LoVo (cell line): Measurements from ENCODE around the gene ASB6.

ENCODE experiments used
- DNase-seq: peaks from one replicate; pipeline ENCODE4 v3.0.0-alpha.2; 2016; ENCODE audit warnings: low spot score

The ASB6 gene, protein sequence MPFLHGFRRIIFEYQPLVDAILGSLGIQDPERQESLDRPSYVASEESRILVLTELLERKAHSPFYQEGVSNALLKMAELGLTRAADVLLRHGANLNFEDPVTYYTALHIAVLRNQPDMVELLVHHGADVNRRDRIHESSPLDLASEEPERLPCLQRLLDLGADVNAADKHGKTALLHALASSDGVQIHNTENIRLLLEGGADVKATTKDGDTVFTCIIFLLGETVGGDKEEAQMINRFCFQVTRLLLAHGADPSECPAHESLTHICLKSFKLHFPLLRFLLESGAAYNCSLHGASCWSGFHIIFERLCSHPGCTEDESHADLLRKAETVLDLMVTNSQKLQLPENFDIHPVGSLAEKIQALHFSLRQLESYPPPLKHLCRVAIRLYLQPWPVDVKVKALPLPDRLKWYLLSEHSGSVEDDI

DNA sequence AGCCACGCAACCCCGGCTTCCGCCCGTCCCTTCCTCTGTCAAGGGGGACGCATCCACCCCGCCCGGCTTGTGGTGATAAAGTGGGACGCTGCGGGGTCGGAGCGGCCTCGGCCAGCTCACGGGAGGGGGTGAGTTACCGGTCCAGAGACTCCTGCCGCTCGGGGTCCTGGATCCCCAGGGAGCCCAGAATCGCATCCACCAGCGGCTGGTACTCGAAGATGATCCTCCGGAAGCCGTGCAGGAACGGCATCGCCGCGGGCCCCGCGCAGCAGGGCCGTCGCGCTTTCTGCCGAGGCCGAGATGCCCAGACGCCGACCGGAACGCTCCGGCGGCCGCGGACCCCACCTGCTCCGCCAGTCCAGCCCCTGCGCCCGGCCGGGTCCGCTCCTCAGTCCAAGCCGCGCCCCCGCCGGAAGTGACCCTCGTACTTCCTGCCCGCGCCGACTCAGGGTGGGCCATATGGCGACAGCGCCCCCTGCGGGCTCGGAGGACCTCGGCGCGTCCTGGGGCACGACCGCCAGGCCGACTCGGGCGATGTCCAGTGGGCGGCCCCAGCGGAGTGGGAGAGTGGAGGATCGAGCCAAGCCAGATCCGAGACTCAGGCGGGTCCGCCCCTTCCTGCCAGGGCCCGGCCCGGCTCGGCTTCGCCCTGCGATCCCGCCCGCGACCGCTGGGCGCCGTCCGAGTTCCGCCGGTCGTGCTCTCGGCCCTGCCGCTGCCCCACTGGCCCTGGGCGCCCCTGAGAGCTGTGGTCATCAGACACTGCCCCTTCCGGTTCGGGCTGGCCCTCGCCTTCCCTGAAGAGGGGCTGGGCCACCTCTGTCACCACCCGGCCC lies at the start of gene ASB6:
Gene ASB6, minus strand, starts transcription at position 402 of the 836 bp plus-strand sequence. Its CDS starts 152 bp downstream, at position 250.
- DNase-seq: peak; percentile 92

DNA sequence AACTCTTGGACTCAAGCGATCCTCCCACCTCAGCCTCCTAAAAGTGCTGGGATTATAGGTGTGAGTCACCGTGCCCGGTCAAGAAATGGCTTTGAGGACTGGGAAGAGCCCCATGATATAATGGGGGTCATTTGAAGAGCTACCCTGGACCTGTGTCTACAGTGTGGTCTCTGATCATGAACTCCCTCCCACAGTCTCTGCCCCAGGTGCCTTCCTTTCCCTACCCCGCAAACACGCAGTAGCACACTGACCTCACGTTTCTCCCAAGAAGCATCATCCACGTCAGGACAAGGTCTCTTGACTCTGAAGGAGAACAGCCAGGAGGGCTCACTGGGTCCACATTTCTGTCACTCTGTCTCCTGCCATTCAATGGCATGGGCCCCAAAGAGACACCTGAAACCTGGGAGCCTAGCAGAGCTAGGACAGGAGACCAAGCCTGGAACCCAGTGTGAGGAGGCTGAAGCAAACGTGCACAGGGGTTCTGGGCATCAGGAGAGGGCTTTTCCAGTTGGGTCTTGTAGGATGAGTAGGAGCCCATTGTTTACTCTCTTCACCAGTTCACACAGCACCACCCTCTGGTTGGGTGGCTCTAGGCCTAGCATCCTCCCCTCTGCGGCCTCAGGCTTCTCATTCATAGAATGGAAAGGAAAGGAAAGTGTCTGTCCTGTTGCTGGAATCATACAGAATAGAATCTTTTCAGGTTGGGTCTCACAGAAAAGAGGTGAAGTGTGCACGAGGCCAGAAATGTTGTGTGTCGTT lies 46.5 kb upstream of the ASB6 start:
- DNase-seq: no peak

DNA sequence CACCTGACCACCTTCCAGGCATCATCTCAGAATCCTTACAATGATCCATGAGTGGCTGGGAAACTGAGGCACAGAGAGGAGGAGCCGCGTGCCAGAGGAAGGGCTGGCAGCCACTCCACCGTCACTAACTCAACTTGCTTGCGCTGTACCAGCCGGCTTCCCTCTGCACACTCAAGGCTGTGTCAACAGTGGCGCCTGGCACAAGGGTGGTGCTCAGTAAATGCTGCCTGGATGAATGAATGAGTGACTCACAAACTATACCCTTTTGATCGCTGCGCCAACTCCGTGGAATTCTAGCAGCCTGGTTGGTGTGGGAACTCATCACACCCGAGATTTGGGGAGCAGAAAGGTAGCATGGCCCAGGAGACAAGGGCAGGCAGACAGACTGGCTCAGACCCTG lies 45.4 kb upstream of the ASB6 start:
- no peak for DNase-seq

DNA sequence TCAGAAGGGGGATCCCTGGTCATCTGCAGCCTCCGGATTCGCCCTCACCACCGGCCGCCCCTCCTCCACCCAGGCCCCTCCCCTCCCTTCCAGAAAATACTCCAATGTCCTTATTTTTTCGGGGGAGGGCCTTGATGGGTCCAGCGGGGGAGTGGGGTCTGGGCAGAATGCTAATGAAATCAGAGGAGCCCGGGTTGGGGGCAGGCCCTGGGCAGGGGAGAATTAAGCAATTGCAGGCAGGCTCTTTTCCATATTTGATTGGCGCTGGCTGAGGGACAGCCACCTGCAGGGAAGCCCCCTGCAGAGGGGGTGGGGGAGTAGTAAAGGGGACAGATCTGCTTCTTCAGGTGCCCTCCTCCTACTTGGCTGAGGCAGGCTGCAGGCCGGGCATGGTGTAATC lies 44.8 kb upstream of the ASB6 start:
- no peak for DNase-seq

DNA sequence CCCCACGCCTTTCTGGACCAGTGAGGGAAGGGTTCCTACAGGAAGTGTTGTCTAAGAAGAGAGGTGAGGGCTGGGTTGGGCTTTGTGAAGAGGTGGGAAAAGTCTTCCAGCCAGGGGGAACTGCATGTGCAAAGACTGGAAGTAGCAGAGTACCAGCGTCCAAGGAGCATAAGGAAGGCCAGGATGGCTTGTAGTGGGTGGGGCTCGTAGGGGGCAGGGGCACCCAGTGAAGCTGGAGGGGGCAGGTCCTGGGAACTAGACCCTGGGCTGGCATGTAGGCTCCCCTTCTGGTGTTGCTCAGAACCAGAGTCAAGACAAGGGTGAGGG lies 43.9 kb upstream of the ASB6 start:
- DNase-seq: no peak

DNA sequence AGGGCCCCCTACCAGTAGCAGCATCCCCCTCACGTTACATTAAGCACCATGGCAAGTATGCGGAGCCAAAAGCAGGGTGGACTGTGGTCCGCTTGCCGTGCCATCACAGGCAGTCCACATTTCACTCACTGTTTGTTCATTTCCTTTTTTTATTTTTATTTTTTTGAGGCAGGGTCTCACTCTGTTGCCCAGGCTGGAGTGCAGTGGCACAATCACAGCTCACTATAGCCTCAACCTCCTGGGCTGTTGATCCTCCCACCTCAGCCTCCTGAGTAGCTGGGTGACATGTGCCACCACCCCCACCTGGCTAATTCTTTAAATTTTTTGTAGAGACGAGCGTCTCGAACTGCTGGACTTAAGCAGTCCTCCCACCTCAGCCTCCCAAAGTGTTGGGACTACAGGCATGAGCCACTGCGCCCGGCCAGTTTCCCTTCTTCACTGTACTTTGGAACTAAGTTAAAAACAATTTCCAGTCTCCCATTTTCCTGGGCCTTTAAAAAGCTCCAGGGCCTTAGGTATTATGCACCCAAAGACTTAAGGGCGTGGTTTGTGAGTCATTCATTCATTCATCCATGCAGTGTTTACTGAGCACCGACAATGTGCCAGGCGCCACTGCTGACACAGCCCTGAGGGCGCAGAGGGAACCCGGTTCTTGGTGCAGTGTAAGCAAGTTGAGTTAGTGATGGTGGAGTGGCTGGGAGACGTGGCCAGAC lies 43.4 kb upstream of the ASB6 start:
- DNase-seq: peak; percentile 70

DNA sequence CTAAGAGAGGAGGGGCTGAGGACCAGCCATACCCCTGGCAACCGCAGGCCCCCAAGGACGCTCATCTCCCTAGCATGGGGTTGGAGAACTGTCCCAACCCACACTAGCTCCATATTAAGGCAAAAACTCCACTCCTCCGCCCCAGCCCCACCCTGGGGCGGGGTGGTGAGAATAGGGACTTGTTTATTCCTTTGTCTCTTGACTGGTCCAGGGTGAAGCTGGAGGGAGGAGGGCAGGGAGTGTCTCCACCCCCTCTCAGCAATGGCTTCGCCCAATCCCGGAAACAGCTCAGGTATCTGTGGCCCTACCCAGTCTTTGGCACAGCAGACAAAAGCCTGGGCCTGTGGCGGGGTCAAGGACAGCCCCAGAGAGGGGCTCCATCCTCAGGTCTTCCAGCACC lies 40.4 kb upstream of the ASB6 start:
- no peak for DNase-seq

DNA sequence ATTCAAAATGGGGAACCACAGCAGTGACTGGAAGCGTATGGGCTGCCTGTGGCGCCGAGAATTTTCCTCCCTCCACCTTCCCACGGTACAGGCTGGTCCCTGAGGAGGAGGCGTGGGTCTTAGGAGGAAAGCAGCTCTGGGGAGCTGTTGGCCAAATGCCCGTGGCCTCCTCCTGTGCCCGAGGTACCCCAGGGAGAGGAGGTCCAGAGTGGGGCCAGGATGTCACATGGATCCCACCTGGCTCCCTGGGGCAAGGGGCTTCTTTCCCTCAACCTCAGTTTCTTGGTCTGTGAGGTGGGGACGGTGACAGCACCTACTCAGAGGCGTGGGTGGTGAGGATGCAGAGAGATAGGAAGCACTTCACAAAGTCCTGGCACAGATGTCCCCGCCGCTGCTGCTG lies 40.0 kb upstream of the ASB6 start:
- no peak for DNase-seq

DNA sequence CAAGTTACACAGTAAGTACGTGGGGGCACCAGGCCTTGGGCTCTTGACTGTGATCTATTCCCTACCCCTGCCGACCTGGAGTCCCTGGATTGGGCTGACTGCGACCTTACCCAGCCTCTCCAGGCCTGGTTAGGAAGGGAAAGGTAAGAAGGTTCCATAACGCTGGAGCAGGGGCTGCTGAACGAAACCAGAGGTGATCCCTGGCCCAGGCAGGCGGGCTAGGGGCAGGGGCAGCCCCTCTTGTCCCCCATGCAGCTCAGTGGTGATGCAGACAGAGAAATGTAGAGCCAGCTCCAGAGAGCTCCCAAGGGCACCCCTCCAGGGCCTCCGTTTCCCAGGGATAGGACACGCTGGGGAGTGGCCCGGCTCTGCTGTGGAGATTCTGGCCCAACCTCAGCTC lies 37.6 kb upstream of the ASB6 start:
- no peak for DNase-seq

DNA sequence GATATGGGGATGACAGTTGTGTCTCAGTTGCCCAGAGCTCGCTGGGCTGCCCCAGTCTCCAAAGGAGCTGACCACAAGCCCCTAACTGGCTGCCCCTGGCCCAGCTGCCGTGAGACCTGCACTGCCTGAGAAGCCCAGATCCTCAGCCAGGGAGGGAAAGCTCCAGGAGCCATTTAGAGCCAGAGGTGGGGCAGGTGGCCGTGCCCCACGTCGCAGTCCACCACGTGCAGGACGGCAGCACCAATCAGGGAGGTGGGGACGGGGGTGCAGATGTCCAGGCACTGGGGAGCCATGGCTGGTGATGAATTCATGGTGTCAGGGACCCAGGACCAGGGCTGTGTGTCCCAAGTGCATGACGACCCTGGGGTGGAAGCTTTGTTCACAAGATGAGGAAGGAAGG lies 36.9 kb upstream of the ASB6 start:
- no peak for DNase-seq

DNA sequence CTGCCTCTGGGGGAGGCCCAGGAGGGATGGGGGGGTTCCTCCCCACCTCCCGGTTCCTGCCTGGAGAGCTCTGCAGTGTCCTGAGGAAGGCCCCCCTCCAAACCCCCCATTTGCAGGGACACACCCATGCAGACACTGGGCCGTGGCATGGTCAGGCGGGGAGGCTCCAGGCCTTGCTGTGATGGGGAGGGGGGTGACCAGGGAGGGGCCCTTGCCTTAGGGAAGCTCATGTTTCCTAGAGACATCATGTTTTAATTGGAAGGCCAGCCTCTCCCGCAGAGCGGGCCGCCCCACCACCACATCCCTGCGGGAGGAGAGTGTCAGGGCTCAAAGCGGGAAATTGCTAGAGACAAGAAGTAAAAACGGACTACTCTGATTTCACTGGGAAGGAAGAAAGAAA lies 35.5 kb upstream of the ASB6 start:
- DNase-seq: no peak

DNA sequence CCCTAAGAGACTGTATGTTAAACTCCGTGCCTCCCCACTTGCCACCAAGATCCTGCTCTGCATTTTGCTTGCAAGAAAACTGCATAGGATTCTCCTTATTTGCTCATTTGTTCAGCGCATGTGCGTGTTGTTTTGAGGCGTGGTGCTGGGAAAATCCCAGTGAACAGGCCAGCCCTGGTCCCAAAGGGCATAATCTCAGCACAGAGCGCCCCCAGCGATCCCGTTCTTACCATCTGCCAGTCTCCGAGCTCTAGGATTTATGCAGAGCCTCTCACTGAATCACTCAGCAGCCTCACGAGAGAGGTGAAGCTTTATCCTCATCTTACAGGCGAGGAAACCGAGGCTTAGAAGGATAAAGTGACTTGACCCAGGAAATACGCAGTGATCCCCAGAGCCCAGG lies 35.0 kb upstream of the ASB6 start:
- DNase-seq: no peak

DNA sequence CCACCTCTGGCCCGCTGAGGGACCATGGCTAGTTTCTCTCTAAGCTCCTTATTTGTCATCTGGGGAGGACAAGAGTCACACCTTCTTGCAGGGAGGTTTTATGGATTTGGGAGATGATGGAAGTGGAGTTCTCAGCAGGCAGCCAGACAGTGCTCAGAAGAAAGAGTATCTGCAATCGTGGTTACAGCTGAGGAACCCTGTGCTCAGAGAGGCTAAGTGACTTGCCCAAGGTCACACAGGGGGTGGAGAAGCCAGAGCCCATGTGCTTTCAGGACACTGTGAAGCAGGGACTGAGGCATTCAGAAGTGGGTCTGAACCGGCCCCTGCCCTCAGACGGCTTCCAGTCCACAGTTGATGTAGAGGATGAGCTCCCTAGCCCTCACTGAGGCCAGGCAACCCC lies 34.3 kb upstream of the ASB6 start:
- no peak for DNase-seq

DNA sequence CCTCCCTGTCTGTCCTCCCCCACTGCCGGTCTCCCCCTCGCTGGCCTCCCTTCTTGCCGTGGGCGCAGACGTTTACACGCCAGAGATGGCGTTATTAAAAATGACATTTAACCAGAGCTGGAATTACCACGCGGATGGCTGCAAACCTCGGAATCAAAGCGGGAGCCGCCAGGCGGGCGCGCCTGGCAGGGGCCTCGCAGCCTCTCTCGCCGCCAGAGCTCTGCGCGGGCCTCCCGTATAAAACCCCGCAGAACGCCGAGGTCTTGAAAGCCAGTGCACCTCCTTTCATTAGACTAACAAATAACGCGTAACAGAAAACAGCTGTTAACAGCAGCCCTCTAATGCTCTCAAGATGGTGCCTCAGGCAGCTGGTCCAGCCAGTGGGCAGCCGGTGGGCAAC lies 33.7 kb upstream of the ASB6 start:
- DNase-seq: no peak

DNA sequence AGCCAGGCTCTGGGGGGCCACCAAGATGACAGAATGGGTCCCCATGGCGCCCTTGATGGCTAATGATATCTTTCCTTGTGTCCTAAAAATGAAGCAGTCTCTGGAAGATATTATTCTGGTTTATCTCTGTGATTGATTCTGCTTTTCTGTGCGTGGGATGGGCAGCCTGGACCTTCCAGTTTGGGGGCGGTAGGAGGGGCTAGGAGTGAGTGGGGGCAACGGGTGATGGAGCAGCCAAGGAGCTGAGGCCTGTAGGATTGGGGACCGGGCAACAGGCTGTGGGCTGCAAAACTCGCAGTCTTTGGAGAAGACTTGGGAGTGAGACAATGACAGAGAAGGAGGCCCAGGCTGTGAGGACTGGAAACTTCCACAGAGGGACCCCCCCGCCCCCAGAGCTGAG lies 32.3 kb upstream of the ASB6 start:
- DNase-seq: no peak

DNA sequence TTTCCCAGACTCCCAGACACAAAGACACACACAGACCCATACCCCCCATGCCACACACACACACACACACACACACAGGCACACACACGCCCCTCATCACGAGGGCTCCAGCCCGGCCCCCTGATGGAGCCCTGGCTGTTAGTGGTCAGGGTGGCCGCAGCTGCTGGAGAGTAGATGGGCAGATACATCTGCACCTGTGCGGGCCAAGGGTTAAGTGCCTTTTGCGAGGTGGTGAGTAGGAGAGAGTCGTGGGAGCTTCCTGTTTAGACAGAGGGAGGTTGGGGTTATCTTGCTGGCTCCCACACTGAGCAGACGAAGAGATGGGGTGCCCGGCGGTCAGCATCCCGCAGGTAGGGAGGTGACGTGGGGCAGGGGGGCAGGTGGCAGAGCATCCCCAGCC lies 31.7 kb upstream of the ASB6 start:
- DNase-seq: no peak

DNA sequence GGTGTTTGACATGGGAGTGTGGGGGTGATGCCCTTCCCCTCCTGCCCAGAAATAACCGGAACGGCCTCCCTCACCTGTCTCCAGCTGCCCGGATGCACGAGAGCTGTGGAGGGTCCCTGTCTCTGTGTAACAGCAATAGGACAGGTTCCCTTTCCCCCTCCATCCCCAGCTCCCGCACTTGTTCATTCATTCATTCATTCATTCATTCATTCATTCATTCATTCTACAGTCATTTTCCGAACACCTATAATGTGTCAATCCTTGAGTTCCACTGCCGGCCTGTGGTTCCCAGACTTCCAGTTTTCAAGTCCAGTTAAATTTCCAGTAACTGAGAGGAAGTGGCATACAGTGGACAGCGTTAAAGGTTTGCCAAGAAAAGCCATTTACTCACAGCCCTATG lies 30.8 kb upstream of the ASB6 start:
- no peak for DNase-seq

DNA sequence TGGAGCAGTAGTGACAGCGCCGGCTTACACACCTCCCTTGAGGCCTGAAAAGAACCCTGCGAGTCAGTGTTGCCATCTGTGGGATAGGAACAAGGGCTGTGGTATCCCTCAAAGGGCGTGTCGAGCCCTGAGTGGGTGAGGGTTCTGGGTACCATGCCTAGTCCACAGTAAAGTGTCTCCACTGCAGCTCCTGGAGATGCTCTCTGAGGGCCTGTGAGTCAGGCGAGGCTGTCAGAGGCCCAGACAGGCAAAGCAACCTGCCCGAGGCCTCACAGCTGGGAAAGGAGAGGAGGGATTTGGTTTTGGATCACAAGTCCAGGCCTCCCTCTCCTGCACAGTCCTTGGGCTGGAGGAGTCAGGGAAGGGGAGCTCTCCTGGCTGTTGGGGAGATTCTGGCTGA lies 29.6 kb upstream of the ASB6 start:
- no peak for DNase-seq

DNA sequence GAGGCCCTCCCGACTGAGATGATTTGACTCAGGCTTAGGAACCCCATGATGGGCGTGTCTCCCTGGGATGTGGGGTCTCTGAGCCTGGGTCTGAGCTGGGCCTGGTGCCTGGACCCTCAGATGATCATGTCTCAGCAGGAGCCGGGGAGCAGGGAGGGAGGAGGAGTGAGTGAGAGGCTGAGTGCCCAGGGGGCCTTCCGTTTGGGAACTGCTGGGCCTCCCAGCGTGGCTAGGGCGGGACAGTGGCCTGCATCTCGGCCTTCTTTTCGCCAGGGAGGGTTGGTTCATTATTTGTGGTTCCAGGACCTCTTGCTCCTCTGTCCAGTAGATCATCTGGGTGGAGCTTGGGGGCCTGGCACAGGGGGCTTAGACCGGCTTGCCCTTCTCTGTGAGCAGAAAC lies 29.1 kb upstream of the ASB6 start:
- DNase-seq: no peak

DNA sequence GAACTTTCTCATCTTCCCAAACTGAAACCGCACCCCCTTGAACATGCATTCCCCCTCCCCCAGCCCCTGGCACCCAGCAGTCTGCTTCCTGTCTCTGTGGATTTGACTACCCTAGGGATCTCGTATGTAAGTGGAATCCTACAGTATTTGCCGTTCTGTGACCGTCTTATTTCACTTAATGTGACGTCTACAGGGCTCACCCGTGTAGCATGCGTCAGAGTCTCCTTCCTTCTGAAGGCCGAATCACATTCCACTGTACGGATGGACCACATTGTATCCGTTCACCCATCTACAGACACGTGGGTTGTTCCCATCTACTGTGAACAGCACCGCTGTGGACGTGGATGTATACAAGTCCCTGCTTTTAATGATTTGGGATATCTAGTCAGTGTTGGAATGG lies 28.0 kb upstream of the ASB6 start:
- DNase-seq: no peak

DNA sequence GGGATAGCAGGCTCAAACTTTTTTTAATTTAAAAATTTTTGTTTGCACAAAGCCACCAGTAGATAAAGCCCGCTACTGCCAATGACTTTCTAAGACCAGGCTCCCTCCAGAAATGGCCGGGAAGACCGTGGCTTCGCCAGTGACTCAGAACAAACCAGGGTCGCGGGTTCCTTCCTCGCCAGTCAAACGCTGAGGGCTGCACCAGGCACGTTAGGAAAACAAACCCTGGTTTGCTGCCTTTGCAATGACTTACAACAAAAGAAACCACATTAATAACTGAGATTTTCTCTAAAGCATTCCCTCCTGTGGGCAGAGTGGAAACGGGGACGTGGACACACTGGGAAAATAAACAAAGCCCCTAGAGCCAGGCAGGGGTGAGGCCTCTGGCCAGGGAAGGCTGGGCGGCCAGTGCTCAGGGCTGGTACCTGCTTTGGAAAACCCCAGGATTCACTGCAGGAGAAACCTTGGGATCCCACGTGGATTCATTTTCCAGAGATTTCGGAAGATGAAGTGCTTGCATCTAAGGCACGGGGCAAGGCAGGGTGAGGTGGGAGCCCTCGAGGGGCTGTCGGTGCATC lies 27.3 kb upstream of the ASB6 start:
- no peak for DNase-seq

DNA sequence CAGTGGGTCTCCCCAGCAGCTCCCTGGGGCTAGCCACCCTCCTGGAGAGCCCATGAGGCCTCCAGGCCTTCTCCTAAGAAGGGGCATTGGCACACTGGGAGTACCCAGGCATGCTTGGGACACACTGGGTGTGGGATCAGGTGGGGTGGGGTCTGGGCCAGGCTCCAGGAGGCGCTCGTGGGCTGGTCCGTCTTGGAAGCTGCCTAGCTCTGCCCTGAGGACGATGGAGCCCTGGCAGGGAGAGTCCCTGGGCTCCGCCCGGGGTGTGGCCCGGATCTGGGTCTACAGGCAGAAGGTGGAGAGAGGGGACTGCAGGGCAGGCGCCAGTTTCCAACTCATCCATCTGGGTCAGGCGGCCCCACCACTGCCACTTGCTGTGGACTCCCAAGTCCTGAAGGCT lies 25.9 kb upstream of the ASB6 start:
- DNase-seq: no peak
